ENCODE results near the gene MLH3. TPM values are rescaled to one million over a fixed set of nuclear protein-coding genes. Genes with fewer than 3 reads are reported as not detected.

The MLH3 gene
- total and polyA plus RNA-seq, 2 of the 13 experiments (the other 11 are each of a cell fraction or from before 2014, with no cell fraction given) = 14.4 to 24.8 TPM

GRCh38 chr14:75002392-75003249 lies 48.6 kb downstream of the MLH3 start, which contains the start of gene EIF2B2 (continued):
- TF ChIP-seq PRDM10 (CRISPR knock-in tag; IDR thresholded peaks at IDR 0.05; ENCODE audit: low read depth) (0 out of 2 replicates have a peak, but pooled peaks have one; percentile 19), ARNTL (CRISPR knock-in tag; IDR thresholded peaks at IDR 0.05) (peak; percentile 21; the same call in 1 of the 2 replicates), ZNF251 (CRISPR knock-in tag; IDR thresholded peaks at IDR 0.05) (no peak), ZNF12 (CRISPR knock-in tag; IDR thresholded peaks at IDR 0.05) (no peak), ZNF232 (CRISPR knock-in tag; IDR thresholded peaks at IDR 0.05; ENCODE audit: borderline replicate concordance) (no peak), TFDP1 (CRISPR knock-in tag; IDR thresholded peaks at IDR 0.05; ENCODE audit: borderline replicate concordance) (peak; percentile 25; the same call in 1 of the 2 replicates), KMT2A (CRISPR knock-in tag; IDR thresholded peaks at IDR 0.05) (peak; percentile 94), ZSCAN29 (CRISPR knock-in tag; conservative IDR thresholded peaks at IDR 0.05) (no peak), ATM (IDR thresholded peaks at IDR 0.05; ENCODE audit: borderline replicate concordance) (no peak), SP2 (CRISPR knock-in tag; IDR thresholded peaks at IDR 0.05) (peak; percentile 97), ZNF530 (CRISPR knock-in tag; IDR thresholded peaks at IDR 0.05; ENCODE audit: low read depth) (0 out of 2 replicates have a peak, but pooled peaks have one; percentile 65), GLI4 (CRISPR knock-in tag; IDR thresholded peaks at IDR 0.05; ENCODE audit: borderline replicate concordance) (no peak), TARDBP (CRISPR knock-in tag; IDR thresholded peaks at IDR 0.05) (peak; percentile 59; the same call in 1 of the 2 replicates), ZBTB21 (CRISPR knock-in tag; IDR thresholded peaks at IDR 0.05) (no peak), MBD4 (IDR thresholded peaks at IDR 0.05; ENCODE audit: borderline replicate concordance, low read length) (no peak)
- TF ChIP-seq, protein P1, sequence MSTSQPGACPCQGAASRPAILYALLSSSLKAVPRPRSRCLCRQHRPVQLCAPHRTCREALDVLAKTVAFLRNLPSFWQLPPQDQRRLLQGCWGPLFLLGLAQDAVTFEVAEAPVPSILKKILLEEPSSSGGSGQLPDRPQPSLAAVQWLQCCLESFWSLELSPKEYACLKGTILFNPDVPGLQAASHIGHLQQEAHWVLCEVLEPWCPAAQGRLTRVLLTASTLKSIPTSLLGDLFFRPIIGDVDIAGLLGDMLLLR (CRISPR knock-in tag; IDR thresholded peaks at IDR 0.05) = 0 out of 2 replicates have a peak, but pooled peaks have one; percentile 24
- TF ChIP-seq, protein P2, sequence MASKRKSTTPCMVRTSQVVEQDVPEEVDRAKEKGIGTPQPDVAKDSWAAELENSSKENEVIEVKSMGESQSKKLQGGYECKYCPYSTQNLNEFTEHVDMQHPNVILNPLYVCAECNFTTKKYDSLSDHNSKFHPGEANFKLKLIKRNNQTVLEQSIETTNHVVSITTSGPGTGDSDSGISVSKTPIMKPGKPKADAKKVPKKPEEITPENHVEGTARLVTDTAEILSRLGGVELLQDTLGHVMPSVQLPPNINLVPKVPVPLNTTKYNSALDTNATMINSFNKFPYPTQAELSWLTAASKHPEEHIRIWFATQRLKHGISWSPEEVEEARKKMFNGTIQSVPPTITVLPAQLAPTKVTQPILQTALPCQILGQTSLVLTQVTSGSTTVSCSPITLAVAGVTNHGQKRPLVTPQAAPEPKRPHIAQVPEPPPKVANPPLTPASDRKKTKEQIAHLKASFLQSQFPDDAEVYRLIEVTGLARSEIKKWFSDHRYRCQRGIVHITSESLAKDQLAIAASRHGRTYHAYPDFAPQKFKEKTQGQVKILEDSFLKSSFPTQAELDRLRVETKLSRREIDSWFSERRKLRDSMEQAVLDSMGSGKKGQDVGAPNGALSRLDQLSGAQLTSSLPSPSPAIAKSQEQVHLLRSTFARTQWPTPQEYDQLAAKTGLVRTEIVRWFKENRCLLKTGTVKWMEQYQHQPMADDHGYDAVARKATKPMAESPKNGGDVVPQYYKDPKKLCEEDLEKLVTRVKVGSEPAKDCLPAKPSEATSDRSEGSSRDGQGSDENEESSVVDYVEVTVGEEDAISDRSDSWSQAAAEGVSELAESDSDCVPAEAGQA (IDR thresholded peaks at IDR 0.05; ENCODE audit: low read depth) = peak; percentile 23; the same call in 1 of the 2 replicates
- TF ChIP-seq, protein P2 (CRISPR knock-in tag; IDR thresholded peaks at IDR 0.05; ENCODE audit: borderline replicate concordance) = no peak; the same call in 1 of the 2 replicates

Data from HepG2 (cell line).